Measurements from ENCODE around the gene DEAF1.

DEAF1 gene

DNA sequence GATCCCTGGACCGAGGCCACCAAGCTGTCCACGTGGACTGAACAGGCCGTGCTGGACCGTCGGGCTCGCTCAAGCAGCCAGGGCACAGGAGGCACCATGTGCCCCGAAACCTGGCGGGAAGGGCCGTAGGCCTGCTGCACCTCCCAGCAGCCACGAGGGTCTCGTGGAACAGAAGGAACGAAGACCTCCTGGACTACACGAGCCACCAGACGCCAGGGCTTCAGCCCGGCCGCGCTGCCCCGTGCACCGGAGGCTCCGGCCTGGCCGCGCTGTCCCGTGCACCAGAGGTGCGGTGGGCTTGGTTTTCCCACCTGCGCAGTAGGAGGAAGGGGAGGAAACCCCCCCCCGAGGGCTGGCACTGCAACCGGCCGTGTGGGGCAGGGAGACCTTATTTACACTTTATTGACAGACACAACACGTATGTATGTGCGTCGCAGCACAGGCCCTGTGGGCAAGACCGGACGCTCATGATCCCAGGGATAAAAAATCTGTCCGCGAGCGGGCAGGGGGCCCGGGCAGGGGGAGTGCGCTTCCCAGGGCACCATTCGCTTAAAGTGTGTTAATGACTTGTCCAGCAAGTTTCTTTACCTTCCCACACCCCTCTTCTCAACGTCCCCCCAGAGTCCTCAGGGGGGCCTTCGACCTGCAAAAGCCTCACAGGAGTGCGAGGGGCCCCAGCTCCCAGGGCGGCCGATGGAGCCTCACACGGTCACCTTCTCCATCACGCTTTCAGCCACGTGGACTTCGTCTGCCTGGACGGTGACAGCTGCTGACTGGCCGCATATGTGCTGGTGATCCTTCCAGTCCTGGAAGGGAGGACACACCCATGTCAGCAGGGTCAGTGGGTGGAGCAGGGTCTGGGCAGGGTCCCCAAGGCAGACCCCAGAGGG is 50.9 kb downstream of the DEAF1 start:
- no peak for DNase-seq

DNA sequence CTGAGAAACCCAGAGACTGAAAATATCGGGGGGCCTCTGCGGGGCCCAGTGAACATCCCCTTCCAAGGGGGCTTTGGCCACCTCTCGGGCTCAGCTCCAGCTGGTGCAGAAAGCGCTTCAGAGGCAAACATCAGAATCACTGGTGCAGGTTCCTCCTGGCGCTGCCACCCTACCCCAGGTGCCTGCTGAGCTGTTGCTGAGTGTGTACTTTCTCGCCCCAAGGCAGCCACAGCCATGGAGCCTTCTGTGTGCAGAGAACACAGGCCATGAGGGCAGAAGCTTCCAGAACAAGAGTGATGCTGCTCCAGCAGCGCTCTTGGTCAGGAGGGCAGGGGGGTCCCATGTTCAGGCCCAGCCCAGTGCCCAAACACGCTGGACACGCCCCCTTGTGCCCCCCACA is 51.7 kb downstream of the DEAF1 start:
- no peak for DNase-seq

DNA sequence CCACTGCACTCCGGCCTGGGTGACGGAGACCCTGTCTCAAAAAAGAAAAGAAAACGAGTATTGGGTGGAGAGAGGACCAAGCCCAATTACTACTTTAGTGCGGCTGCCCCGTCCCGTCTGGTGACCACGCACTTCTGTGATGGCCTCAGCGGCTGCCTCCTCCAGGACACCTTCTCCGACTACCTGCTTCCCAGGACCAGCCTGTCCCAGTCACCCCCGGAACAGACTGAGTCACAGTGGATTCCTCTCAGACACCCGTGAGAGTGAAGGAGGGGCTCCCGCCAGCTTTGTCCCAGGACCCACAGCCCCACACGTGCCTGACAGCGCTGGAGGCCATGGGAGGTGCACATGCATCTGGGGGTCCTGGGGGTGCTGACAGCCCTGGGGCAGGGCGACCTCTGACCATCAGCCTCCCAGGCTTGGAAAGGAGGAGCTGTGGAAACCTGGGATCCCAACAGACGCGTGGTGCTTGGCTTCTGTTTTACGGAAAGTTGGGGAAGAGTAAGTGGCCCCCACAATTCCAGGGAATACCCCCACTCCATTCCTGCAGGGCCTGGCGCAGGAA is 53.1 kb downstream of the DEAF1 start:
- no peak for DNase-seq

DNA sequence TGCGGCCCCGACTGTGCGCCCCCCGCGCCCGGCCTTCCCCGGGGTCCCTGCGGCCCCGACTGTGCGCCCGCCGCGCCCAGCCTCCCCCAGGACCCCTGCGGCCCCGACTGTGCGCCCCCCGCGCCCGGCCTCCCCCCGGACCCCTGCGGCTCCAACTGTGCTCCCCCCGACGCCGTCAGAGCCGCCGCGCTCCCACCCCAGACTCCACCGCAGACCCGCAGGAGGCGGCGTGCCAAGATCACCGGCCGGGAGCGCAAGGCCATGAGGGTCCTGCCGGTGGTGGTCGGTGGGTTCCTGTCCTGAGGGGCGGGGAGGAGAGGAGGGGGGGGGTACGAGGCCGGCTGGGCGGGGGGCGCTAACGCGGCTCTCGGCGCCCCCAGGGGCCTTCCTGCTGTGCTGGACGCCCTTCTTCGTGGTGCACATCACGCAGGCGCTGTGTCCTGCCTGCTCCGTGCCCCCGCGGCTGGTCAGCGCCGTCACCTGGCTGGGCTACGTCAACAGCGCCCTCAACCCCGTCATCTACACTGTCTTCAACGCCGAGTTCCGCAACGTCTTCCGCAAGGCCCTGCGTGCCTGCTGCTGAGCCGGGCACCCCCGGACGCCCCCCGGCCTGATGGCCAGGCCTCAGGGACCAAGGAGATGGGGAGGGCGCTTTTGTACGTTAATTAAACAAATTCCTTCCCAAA is 54.9 kb downstream of the DEAF1 start:
- DNase-seq, result no peak

DNA sequence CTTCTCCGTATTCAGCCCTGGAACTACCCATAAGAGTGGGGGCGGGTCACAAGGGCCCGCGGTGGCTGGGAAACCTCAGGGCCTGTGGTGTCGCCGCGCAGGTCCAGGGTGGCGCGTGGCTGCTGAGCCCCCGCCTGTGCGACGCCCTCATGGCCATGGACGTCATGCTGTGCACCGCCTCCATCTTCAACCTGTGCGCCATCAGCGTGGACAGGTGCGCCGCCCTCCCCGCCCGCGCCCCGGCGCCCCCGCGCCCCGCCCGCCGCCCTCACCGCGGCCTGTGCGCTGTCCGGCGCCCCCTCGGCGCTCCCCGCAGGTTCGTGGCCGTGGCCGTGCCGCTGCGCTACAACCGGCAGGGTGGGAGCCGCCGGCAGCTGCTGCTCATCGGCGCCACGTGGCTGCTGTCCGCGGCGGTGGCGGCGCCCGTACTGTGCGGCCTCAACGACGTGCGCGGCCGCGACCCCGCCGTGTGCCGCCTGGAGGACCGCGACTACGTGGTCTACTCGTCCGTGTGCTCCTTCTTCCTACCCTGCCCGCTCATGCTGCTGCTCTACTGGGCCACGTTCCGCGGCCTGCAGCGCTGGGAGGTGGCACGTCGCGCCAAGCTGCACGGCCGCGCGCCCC is 55.6 kb downstream of the DEAF1 start:
- no peak for DNase-seq

DNA sequence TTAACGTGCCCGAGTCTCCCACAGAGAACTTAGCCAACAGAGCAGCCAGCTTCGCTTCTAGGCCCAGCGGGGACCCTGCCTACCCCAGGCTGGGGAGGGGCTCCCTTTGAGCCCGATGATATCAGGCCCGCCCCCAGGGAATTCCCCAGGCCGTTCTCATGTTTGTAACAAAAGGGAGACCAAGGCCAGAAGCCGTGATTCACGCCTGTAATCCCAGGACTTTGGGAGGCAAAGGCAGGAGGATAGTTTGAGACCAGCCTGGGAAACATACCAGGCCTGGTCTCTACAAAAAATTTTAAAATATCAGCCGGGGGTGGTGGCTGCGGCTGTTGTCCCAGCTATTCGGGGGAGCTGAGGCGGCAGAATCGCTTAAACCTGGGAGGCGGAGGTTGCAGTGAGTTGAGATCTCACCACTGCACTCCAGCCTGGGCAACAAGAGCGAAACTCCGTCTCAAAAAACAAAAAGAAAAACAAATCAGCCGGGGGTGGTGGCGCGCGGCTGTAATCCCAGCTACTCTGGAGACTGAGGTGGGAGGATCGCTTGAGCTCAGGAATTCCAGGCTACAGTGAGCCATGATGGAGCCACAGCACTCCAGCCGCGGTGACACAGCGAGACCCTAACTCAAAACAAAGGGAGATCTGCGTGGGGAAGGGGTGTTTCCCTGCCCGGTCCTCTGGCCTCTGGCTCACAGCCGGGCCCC is 56.2 kb downstream of the DEAF1 start:
- DNase-seq, result no peak

DNA sequence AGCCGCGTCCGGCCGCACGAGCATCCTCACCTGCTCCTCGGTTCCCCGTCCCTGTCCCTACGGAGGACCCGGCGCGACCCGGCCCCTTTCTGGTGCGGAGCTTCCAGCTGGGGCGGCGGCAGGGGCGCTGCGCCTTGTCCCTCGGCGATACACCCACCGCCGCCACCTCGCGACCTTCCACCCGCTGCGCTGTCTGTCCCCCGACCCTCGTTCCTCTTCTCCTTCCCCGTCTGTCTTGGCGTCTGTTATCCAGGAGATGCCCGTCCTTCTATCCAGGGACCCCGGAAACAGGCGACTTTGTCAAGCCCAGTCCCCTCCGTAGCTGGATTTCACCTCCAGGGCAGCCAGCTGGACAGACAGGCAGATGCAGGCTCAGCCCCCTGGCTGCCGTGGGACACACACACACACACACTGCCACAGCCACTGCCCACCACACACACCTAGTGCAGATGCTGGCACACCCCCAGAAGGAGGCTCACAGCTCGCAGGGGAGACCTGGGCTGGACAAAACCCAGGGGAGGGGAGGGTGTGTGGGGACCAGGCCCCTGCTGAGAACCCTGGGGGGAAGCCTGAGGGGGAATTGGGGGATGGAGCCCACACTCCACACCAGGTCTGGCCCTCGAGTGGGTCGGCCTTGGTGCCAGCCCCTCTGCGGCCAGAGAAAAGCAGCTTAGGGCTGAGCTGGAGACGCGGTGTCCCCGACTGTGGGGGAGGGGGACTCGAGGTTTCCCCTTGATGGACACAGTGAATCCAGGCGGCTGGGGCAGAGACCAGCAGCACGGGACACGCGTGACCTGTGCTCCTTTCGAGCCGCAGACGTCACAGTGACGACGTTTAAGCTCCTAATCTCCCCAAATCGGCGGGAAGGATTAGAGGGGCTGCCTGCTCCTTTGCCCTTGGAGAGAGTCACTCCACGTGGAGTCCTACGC is 57.2 kb downstream of the DEAF1 start:
- no peak for DNase-seq

DNA sequence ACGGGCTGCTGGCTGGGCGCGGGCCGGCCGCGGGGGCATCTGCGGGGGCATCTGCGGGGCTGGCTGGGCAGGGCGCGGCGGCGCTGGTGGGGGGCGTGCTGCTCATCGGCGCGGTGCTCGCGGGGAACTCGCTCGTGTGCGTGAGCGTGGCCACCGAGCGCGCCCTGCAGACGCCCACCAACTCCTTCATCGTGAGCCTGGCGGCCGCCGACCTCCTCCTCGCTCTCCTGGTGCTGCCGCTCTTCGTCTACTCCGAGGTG is 57.8 kb downstream of the DEAF1 start:
- DNase-seq, result no peak

DNA sequence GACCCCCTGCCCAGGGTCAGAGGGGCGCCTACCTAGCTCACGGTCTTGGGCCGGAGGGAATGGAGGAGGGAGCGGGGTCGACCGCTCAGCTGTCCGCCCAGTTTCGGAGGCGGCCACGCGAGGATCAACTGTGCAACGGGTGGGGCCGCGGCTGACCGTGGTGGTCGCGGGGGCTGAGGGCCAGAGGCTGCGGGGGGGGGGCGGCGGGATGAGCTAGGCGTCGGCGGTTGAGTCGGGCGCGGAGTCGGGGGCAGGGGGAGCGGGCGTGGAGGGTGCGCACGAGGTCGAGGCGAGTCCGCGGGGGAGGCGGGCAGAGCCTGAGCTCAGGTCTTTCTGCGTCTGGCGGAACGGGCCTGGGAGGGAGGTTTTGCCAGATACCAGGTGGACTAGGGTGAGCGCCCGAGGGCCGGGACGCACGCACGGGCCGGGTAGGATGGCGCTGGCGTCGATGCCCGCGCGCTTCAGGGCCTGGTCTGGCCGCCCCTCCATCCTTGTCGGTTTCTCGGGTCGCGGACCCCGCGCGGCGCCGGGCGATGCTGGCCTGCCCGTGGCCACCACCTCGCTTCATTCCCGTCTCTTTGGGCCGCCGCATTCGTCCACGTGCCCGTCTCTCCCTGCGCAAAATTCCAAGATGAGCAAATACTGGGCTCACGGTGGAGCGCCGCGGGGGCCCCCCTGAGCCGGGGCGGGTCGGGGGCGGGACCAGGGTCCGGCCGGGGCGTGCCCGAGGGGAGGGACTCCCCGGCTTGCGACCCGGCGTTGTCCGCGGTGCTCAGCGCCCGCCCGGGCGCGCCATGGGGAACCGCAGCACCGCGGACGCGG is 58.3 kb downstream of the DEAF1 start, which contains the start of gene DRD4:
TSS of gene DRD4 (plus strand) at position 759 of the 822 bp plus-strand sequence. CDS start at position 795, 36 bp downstream.
- no peak for DNase-seq

DNA sequence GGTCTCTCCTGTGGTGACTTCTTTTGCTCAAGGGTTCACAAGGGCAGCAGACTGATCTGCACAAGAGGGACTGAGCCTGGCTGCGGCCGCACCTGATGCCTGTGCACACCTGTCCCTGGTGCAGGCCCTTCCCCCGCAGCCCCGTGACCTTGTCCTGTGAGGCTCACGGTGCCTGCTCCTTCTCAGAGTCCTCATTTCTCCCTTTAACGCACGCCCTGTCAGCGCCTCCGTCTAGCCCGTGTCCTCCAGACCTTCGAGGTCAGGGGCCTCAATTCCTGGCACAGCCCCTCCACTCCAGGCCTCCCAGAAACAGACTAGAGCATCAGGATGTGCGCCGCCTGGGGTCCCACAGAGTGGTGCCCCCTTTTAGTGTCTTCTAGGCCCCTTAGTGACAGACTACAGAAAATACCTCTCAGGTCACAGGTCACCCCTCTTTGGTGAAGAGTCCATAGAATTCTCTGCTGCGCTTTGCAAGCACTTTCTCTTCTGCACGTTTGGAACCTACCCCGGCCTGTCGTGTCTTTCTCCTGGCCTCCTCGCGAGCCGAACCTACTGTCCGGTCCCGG is 59.0 kb downstream of the DEAF1 start:
- DNase-seq, result no peak

DNA sequence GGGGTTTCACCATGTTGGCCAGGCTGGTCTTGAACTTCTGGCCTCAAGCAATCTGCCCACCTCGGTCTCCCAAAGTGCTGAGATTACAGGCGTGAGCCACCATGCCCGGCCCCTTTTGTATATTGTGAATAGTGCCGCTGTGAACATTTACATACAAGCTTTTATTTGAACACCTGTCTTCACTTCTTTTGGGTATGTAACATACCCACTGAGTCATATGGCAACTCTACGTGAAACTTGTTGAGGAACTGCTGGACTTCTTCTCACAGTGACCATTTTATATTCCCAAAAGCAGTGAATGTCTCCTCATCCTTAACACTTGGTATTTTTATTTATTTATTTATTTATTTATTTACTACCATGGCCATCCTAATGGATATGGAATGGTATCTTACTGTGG is 64.2 kb downstream of the DEAF1 start:
- no peak for DNase-seq

DNA sequence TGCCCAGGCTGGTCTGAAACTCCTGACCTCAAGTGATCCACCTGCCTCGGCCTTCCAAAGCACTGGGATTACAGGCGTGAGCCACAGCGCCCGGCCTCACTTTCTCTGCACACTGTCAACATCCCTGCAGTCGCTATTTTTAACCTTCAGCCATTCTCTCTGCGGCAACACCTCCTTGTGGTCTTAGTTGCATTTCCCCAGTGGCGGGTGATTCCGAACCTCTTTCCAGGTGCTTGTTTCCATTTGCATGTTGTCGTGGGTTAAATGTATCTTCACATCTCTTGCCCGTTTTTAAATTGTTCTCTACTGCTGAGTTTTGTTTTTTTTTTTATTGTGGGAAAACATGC is 65.8 kb downstream of the DEAF1 start:
- DNase-seq, result no peak

DNA sequence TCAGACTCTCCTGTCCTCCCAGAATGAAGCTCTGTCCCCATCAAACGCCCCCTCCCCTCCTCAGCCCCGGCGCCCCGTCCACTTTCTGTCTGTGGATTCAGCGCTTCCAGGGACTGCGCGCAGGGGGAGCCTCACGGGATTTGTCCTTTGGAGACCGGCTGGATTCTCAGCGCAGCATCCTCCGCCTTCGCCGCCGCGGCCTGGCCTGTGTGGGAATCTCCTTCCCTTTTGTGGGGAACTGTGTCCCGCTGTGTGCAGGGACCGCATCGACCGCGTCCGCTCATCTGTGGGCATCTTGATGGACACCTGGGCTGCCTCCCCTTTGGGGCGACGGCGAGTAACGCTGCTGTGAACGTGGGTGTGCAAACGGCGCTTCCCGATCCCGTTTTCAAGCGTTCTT is 67.0 kb downstream of the DEAF1 start:
- DNase-seq, result no peak

DNA sequence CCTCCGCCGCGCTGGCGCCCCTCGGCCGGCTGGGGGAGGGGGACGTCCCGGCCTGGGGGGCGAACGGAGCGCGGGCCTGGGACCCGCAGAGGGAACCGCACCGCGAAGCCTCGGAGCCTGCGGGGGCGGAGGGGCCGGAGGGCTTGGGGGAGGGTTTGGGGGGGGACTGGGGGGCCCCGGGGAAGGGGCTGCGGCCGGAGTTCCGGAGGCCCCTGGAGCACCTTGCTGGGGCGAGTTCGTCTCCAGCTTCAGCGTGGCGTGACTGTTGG is 67.8 kb downstream of the DEAF1 start:
- no peak for DNase-seq

DNA sequence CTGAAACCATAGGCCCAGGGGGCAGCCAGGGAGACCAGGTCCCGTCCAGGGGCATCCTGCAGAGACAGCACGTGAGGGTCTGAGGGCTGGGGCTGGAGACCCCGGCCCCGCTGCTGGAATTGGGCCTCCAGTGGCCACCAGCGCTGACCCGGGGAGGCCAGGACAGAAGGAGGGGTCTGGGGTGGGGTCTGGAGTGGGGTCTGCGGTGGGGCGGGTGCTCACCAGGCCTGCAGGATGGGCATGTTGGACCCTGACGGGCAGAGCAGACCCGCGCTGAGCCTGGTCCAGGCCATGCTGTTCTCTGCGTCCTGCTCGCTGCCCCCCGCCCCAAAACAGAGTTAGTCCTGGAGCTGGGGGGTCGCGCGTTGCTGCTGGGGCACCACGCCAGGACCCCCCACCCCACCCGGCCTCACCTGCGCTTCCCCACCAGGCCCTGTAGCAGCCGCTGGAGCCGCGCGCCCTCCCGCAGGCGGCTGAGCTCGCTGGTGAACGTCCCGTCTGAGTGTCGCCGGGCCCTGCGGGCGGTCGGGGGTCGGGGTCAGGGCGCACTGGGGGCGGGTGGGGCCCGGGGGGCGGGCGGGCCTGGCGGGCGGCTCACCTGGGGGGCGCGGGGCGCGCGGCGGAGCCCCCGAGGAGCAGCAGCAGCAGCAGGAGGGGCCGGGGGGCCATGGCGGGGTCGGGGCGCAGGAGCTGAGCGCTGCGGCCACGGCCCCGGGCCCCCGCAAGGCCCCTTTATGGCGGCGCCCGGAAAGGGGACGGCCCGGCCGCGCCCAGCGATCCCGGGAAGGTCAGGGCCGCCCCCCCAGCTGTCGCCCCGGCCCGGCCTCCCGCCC is 68.3 kb downstream of the DEAF1 start, which contains the start of gene SCT:
TSS of gene SCT (minus strand) at position 707 of the 833 bp plus-strand sequence. CDS start at position 669, 38 bp downstream.
- no peak for DNase-seq

DNA sequence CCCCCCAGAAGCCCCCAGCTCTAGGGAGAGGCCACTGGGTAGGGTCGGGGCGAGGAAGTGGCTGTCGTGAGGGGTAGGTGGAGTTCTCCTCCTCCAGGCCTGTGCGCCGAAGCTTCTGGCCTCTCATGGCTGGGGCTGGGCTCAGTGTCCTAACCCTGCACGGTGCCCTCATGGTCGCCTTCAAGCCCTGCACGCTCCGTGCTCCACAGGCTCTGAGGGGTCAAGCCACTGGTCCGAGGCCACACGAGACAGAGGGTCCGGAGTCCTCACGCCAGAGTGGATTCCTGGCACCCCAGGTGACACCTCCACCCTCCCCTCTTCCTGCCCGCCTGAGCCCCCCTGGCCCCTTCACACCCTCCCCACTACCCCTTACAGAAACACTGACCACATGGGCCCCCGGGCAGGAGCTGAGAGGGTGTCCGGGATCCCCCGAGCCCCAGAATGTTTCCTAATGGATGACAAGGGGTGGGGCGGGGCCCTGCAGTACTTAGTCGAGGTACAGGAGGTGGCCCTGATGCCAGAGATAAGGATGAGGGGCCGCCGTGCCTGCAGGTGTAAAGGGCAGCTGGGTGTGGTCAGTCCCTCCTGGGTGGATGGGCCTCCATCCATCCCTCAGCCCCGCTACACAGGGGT is 69.3 kb downstream of the DEAF1 start:
- DNase-seq, result no peak

DNA sequence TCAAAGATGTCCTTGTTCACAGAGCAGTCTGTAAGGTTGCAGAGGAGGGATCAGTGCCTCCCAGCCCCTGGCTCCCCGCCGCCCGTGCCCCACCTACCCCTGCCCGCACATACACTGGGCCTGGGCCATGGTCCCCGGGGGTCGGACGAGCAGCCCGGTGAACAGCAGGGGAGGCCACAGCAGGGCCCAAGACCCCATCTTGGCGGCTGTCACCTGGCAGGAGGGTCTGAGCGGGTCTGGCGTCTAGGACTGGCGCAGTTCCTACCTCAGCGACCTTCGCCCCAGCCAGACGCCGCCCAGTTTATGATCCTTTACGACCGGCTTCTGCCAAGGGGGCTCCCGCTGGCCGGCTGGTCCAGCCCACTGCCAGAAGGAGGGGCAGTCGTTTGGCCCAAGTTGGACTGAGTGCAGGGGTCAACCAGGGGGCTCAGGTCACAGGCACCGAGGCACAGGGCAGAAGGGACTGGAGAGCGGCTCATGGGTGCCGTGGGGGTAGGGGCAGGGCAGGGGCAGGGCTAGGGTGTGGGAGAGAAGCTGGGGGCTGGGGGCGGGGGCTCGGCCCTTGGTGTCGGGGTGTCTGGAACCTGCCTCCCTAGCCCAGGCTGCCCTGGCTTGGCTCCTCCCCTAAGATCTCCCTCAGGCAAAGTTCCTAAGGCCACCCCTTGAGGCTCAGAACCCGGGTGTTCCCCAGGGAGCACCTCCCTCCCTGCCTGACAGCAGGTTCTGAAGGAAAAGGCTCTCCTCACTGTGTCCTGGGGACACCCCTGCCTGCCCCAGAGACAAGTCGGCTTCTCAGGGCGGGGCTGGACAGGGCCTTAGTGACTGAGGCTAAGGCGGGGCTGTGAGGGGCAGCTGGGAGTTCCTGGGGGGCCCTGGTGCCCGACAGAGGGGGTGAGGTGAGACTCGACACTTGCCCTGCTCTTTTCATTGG is 70.1 kb downstream of the DEAF1 start, which contains the start of gene CDHR5:
TSS of gene CDHR5 (minus strand) at position 251 of the 931 bp plus-strand sequence. CDS start at position 198, 53 bp downstream.
- DNase-seq, result no peak

Measured in activated CD4-positive, alpha-beta T cell treated with anti-CD3 and anti-CD28 coated beads, Interleukin-2, amount 50 U/mL, for 1 hour (primary cell).